ENCODE results near the gene KATNBL1.

DNA sequence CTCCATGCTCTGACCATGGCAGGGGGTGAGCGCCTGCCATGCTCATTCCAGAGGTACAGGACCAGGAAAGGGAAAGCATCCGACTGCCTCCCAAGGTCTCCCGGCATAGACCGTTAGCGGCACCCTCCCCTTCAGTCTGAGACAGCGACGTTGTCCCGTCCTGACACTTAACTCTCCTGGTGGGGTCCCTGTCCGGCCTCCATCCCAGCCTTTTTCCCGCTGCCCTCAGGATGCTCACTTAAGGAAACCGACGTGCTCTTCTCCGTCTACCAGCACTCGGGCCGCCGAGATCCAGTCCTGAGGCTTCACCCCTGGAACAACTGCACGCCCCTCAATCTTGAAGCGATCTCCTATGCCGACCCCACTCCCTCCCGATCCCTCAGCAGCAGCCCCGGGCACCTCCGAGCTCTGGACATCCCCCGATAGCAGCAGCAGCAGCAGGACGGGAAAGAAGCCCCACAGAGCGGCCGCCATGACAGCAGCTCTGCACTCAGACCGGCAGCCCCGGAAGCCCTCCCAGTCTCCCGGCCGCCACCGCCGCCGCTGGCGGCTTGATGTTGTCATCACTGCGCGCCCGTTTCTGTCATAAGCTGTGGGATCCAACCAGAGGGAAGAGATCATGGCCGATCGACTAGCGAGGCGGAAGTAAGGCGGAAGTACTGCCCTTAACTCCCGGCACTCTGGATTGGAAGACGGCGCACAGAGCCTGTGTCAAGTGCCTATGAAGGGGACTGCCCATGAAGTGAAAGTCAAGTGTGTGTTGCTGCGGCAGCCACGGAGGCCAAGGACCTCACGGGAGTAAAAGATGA lies 108.3 kb downstream of the KATNBL1 start, which contains the start of the genes EMC7 and PGBD4:
- TF ChIP-seq EP300 (IDR thresholded peaks at IDR 0.05; ENCODE audit: borderline replicate concordance in 1 of 2, low read depth in 1 of 2, low read length in 1 of 2) (no peak), REST (IDR thresholded peaks at IDR 0.05; ENCODE audit: low read depth, low read length) (peak; percentile 11; the same call in 1 of the 2 replicates), CTCF (IDR thresholded peaks at IDR 0.05) (no peak), FOXM1 (IDR thresholded peaks at IDR 0.05; ENCODE audit: low read depth) (no peak), EZH2phosphoT487 (IDR thresholded peaks at IDR 0.05; ENCODE audit: borderline replicate concordance, low read depth) (no peak), TCF12 (IDR thresholded peaks at IDR 0.05) (peak; percentile 7; the same call in 1 of the 2 replicates), JUND (IDR thresholded peaks at IDR 0.05) (no peak)
- TF ChIP-seq, protein P1, sequence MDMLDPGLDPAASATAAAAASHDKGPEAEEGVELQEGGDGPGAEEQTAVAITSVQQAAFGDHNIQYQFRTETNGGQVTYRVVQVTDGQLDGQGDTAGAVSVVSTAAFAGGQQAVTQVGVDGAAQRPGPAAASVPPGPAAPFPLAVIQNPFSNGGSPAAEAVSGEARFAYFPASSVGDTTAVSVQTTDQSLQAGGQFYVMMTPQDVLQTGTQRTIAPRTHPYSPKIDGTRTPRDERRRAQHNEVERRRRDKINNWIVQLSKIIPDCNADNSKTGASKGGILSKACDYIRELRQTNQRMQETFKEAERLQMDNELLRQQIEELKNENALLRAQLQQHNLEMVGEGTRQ (IDR thresholded peaks at IDR 0.05; ENCODE audit: borderline replicate concordance, low read depth, low read length): no peak
